Gastrocnemius medialis (tissue), 4 donors: ENCODE results near the gene DQX1.

ENCODE experiments used
- CTCF ChIP-seq, 5 experiments: fragments of 450-650 bp in 3 of 5; fragments of 200-600 bp in 2 of 5; sonication (generic) in 2 of 5; IDR thresholded peaks in 4 of 5; conservative IDR thresholded peaks in 1 of 5; 1 replicate in 4 of 5; 2 replicates in 1 of 5; pipeline ENCODE4 v1.5.1; 2016 to 2019; ENCODE audit warnings: antibody characterized with exemption in 5 of 5, mild to moderate bottlenecking in 3 of 5, moderate library complexity in 3 of 5
- POLR2A ChIP-seq, 2 donors: fragments of 450-650 bp; IDR thresholded peaks; one replicate each; pipeline ENCODE4 v1.6.1; 2017; ENCODE audit warnings: antibody characterized with exemption in 2 of 2, mild to moderate bottlenecking in 2 of 2, moderate library complexity in 2 of 2

GRCh38 chr2:74511104-74511989 lies 14.7 kb downstream of the DQX1 start:
- TF ChIP-seq POLR2A (IDR thresholded peaks at IDR 0.05): no peak
- no peak for TF ChIP-seq CTCF (IDR thresholded peaks at IDR 0.05 in 4 of 5, conservative IDR thresholded peaks at IDR 0.05 in 1 of 5)
